Prostate gland (tissue), 2 donors: ENCODE results near the gene TBCA.

ENCODE experiments used
- POLR2A ChIP-seq: fragments of 450-650 bp; IDR thresholded peaks from one replicate; pipeline ENCODE4 v1.6.1; 2016; ENCODE audit warnings: antibody characterized with exemption, mild to moderate bottlenecking
- POLR2AphosphoS5 ChIP-seq: sonication (generic); formaldehyde crosslinking; IDR thresholded peaks from one replicate; pipeline ENCODE4 v1.6.1; 2017; ENCODE audit warnings: antibody characterized with exemption
- TF ChIP-seq, protein P1 (sequence below), 4 experiments: fragments of 200-600 bp in 2 of 4; fragments of 450-650 bp in 2 of 4; sonication (generic) in 2 of 4; IDR thresholded peaks; 1 replicate in 3 of 4; 2 replicates in 1 of 4; pipeline ENCODE4 v1.5.1; 2016 to 2019; ENCODE audit warnings: antibody characterized with exemption in 4 of 4, mild to moderate bottlenecking in 2 of 4, moderate library complexity in 2 of 4

DNA sequence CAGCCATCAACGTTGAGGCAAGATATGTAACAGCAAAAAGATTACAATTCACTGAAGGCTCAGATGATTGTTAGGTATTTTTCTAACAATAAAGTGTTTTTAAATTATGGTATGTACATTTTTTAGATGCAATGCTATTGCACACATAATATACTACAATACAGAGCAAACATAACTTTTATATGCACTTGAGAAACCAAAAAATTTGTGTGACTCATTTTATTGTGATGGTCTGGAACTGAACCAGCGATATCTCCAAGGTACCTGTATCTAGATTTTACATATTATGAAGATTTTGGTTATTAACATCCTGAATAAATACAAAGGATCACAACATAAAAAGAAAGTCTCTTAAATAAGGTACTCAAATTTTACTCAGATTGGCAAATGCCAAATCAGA, 41.3 kb downstream of the TBCA start:
- TF ChIP-seq, protein P1, sequence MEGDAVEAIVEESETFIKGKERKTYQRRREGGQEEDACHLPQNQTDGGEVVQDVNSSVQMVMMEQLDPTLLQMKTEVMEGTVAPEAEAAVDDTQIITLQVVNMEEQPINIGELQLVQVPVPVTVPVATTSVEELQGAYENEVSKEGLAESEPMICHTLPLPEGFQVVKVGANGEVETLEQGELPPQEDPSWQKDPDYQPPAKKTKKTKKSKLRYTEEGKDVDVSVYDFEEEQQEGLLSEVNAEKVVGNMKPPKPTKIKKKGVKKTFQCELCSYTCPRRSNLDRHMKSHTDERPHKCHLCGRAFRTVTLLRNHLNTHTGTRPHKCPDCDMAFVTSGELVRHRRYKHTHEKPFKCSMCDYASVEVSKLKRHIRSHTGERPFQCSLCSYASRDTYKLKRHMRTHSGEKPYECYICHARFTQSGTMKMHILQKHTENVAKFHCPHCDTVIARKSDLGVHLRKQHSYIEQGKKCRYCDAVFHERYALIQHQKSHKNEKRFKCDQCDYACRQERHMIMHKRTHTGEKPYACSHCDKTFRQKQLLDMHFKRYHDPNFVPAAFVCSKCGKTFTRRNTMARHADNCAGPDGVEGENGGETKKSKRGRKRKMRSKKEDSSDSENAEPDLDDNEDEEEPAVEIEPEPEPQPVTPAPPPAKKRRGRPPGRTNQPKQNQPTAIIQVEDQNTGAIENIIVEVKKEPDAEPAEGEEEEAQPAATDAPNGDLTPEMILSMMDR (IDR thresholded peaks at IDR 0.05): no peak
- no peak for TF ChIP-seq POLR2A
- no peak for TF ChIP-seq POLR2AphosphoS5
